ENCODE measurements around the gene DPAGT1. TPM values are rescaled to one million over a fixed set of nuclear protein-coding genes. Genes with fewer than 3 reads are reported as not detected.

Gene DPAGT1
- total RNA-seq, 1 experiment from 2014 or later: 27.3 TPM

- Histone ChIP-seq H4K20me1 (ENCODE audit: insufficient read depth, low read depth, low read length) (no peaks in the 10 kb centered on the region), H3K4me1 (ENCODE audit: low read length) (peaks cover 30% of the 10 kb centered on the region), H2AFZ (ENCODE audit: low read length) (no peak overlapping the region), H3K4me2 (ENCODE audit: low read depth, low read length, poor library complexity, severe bottlenecking) (no peak overlapping the region), H3K36me3 (ENCODE audit: insufficient read depth, low read length) (peaks cover 3% of the 10 kb centered on the region; the same call in 1 of the 2 replicates), H3K27me3 (ENCODE audit: low read length) (no peaks in the 10 kb centered on the region), H3K9ac (ENCODE audit: low read length) (no peak overlapping the region), H3K9me2 (replicated peaks; ENCODE audit: insufficient read depth, low read length) (no peaks in the 10 kb centered on the region), H3K27ac (ENCODE audit: low read length) (no peak overlapping the region), H3K4me3 (ENCODE audit: low read length) (no peak overlapping the region), H3K9me3 (ENCODE audit: low read length) (no peaks in the 10 kb centered on the region), H3K79me2 (ENCODE audit: low read length) (peaks cover 28% of the 10 kb centered on the region)
- no peak for DNase-seq
Measured at GRCh38 chr11:119112314-119113020, 10.8 kb upstream of the DPAGT1 start.

- H3K27me3 ChIP-seq (ENCODE audit: low read length): no peaks in the 10 kb centered on the region
- no peaks in the 10 kb centered on the region for H3K9me3 ChIP-seq (ENCODE audit: low read length)
- no peak overlapping the region for H3K4me3 ChIP-seq (ENCODE audit: low read length)
- H4K20me1 ChIP-seq (ENCODE audit: insufficient read depth, low read depth, low read length): no peaks in the 10 kb centered on the region
- peak; percentile 28 for DNase-seq
- H3K4me2 ChIP-seq (ENCODE audit: low read depth, low read length, poor library complexity, severe bottlenecking): no peak overlapping the region
- H3K36me3 ChIP-seq (ENCODE audit: insufficient read depth, low read length): no peaks in the 10 kb centered on the region; the same call in 1 of the 2 replicates
- H3K9me2 ChIP-seq (replicated peaks; ENCODE audit: insufficient read depth, low read length): no peaks in the 10 kb centered on the region
- no peak overlapping the region for H3K27ac ChIP-seq (ENCODE audit: low read length)
- peaks cover 28% of the 10 kb centered on the region for H3K79me2 ChIP-seq (ENCODE audit: low read length)
- peaks cover 35% of the 10 kb centered on the region for H3K4me1 ChIP-seq (ENCODE audit: low read length)
- H3K9ac ChIP-seq (ENCODE audit: low read length): no peak overlapping the region
- H2AFZ ChIP-seq (ENCODE audit: low read length): no peak overlapping the region
Measured at GRCh38 chr11:119111361-119111925, 9.8 kb upstream of the DPAGT1 start.

GRCh38 chr11:119110439-119110838, 8.8 kb upstream of the DPAGT1 start:
- no peak overlapping the region for H3K4me3 ChIP-seq (ENCODE audit: low read length)
- peak; percentile 31 for DNase-seq
- no peak overlapping the region; the same call in 1 of the 2 replicates for H3K9ac ChIP-seq (ENCODE audit: low read length)
- H2AFZ ChIP-seq (ENCODE audit: low read length): no peak overlapping the region
- H3K27ac ChIP-seq (ENCODE audit: low read length): peak overlapping the region; percentile 40
- no peaks in the 10 kb centered on the region for H3K9me3 ChIP-seq (ENCODE audit: low read length)
- H3K27me3 ChIP-seq (ENCODE audit: low read length): no peaks in the 10 kb centered on the region
- H3K79me2 ChIP-seq (ENCODE audit: low read length): peaks cover 28% of the 10 kb centered on the region
- H3K4me2 ChIP-seq (ENCODE audit: low read depth, low read length, poor library complexity, severe bottlenecking): peak overlapping the region; percentile 79
- H3K36me3 ChIP-seq (ENCODE audit: insufficient read depth, low read length): no peaks in the 10 kb centered on the region; the same call in 1 of the 2 replicates
- H4K20me1 ChIP-seq (ENCODE audit: insufficient read depth, low read depth, low read length): no peaks in the 10 kb centered on the region
- H3K4me1 ChIP-seq (ENCODE audit: low read length): peaks cover 43% of the 10 kb centered on the region
- H3K9me2 ChIP-seq (replicated peaks; ENCODE audit: insufficient read depth, low read length): no peaks in the 10 kb centered on the region

- Histone ChIP-seq H3K27me3 (ENCODE audit: low read length) (no peaks in the 10 kb centered on the region), H3K79me2 (ENCODE audit: low read length) (peaks cover 28% of the 10 kb centered on the region), H3K4me3 (ENCODE audit: low read length) (no peak overlapping the region), H3K9me2 (replicated peaks; ENCODE audit: insufficient read depth, low read length) (no peaks in the 10 kb centered on the region), H3K9ac (ENCODE audit: low read length) (no peak overlapping the region), H4K20me1 (ENCODE audit: insufficient read depth, low read depth, low read length) (no peaks in the 10 kb centered on the region), H3K27ac (ENCODE audit: low read length) (no peak overlapping the region), H2AFZ (ENCODE audit: low read length) (no peak overlapping the region), H3K9me3 (ENCODE audit: low read length) (no peaks in the 10 kb centered on the region), H3K4me2 (ENCODE audit: low read depth, low read length, poor library complexity, severe bottlenecking) (peak overlapping the region; percentile 79), H3K4me1 (ENCODE audit: low read length) (peaks cover 43% of the 10 kb centered on the region), H3K36me3 (ENCODE audit: insufficient read depth, low read length) (no peaks in the 10 kb centered on the region; the same call in 1 of the 2 replicates)
- DNase-seq: peak; percentile 5
Measured at GRCh38 chr11:119109843-119110242, 8.2 kb upstream of the DPAGT1 start.

- Histone ChIP-seq H3K9ac (ENCODE audit: low read length) (peak overlapping the region; percentile 82), H3K9me3 (ENCODE audit: low read length) (no peaks in the 10 kb centered on the region), H3K27me3 (ENCODE audit: low read length) (no peaks in the 10 kb centered on the region), H3K4me3 (ENCODE audit: low read length) (peak overlapping the region; percentile 80), H3K4me1 (ENCODE audit: low read length) (peaks cover 44% of the 10 kb centered on the region), H2AFZ (ENCODE audit: low read length) (no peak overlapping the region), H3K9me2 (replicated peaks; ENCODE audit: insufficient read depth, low read length) (no peaks in the 10 kb centered on the region), H3K27ac (ENCODE audit: low read length) (peak overlapping the region; percentile 81), H3K4me2 (ENCODE audit: low read depth, low read length, poor library complexity, severe bottlenecking) (peak overlapping the region; percentile 79), H4K20me1 (ENCODE audit: insufficient read depth, low read depth, low read length) (no peaks in the 10 kb centered on the region), H3K79me2 (ENCODE audit: low read length) (peaks cover 28% of the 10 kb centered on the region), H3K36me3 (ENCODE audit: insufficient read depth, low read length) (no peaks in the 10 kb centered on the region; the same call in 1 of the 2 replicates)
- no peak for DNase-seq
Measured at GRCh38 chr11:119108857-119109221, 7.2 kb upstream of the DPAGT1 start.

GRCh38 chr11:119108146-119108856, 6.6 kb upstream of the DPAGT1 start:
- peak; percentile 84 for DNase-seq
- H3K27ac ChIP-seq (ENCODE audit: low read length): peak overlapping the region; percentile 81
- no peaks in the 10 kb centered on the region for H3K27me3 ChIP-seq (ENCODE audit: low read length)
- H3K4me3 ChIP-seq (ENCODE audit: low read length): peak overlapping the region; percentile 80
- H3K9me2 ChIP-seq (replicated peaks; ENCODE audit: insufficient read depth, low read length): no peaks in the 10 kb centered on the region
- H3K9ac ChIP-seq (ENCODE audit: low read length): peak overlapping the region; percentile 82
- peak overlapping the region; percentile 79 for H3K4me2 ChIP-seq (ENCODE audit: low read depth, low read length, poor library complexity, severe bottlenecking)
- no peaks in the 10 kb centered on the region for H4K20me1 ChIP-seq (ENCODE audit: insufficient read depth, low read depth, low read length)
- H3K4me1 ChIP-seq (ENCODE audit: low read length): peaks cover 46% of the 10 kb centered on the region
- no peak overlapping the region for H2AFZ ChIP-seq (ENCODE audit: low read length)
- H3K79me2 ChIP-seq (ENCODE audit: low read length): peaks cover 28% of the 10 kb centered on the region
- no peaks in the 10 kb centered on the region for H3K9me3 ChIP-seq (ENCODE audit: low read length)
- no peaks in the 10 kb centered on the region; the same call in 1 of the 2 replicates for H3K36me3 ChIP-seq (ENCODE audit: insufficient read depth, low read length)

- H2AFZ ChIP-seq (ENCODE audit: low read length): no peak overlapping the region
- H3K9me2 ChIP-seq (replicated peaks; ENCODE audit: insufficient read depth, low read length): no peaks in the 10 kb centered on the region
- H3K4me3 ChIP-seq (ENCODE audit: low read length): peak overlapping the region; percentile 80
- H3K27me3 ChIP-seq (ENCODE audit: low read length): no peaks in the 10 kb centered on the region
- H4K20me1 ChIP-seq (ENCODE audit: insufficient read depth, low read depth, low read length): no peaks in the 10 kb centered on the region
- no peaks in the 10 kb centered on the region for H3K9me3 ChIP-seq (ENCODE audit: low read length)
- H3K9ac ChIP-seq (ENCODE audit: low read length): peak overlapping the region; percentile 82
- peak overlapping the region; percentile 79 for H3K4me2 ChIP-seq (ENCODE audit: low read depth, low read length, poor library complexity, severe bottlenecking)
- H3K79me2 ChIP-seq (ENCODE audit: low read length): peaks cover 28% of the 10 kb centered on the region
- DNase-seq: peak; percentile 59
- H3K36me3 ChIP-seq (ENCODE audit: insufficient read depth, low read length): no peaks in the 10 kb centered on the region; the same call in 1 of the 2 replicates
- H3K4me1 ChIP-seq (ENCODE audit: low read length): peaks cover 50% of the 10 kb centered on the region
- peak overlapping the region; percentile 81 for H3K27ac ChIP-seq (ENCODE audit: low read length)
Measured at GRCh38 chr11:119107538-119108145, 6.0 kb upstream of the DPAGT1 start.

Data from Karpas-422 (cell line).